Measurements from ENCODE around the gene KLF8. TPM values are rescaled to one million over a fixed set of nuclear protein-coding genes. Genes with fewer than 3 reads are reported as not detected.

The KLF8 gene
- total and polyA plus RNA-seq, 9 of the 15 experiments (the other 6 are each of a cell fraction or from before 2014, with no cell fraction given), result 0.01 to 0.10 (median 0.04) TPM; not detected in 3

- no peak for TF ChIP-seq PHB (CRISPR knock-in tag; IDR thresholded peaks at IDR 0.05)
- no peak for TF ChIP-seq ZNF318 (IDR thresholded peaks at IDR 0.05; ENCODE audit: borderline replicate concordance in 1 of 2, low read depth in 1 of 2)
- no peak for TF ChIP-seq MEIS2 (IDR thresholded peaks at IDR 0.05; ENCODE audit: partially characterized antibody)
- TF ChIP-seq ELK3 (CRISPR knock-in tag; IDR thresholded peaks at IDR 0.05), result no peak
- TF ChIP-seq DNMT1 (IDR thresholded peaks at IDR 0.05), result no peak
- TF ChIP-seq OTX1 (CRISPR knock-in tag; IDR thresholded peaks at IDR 0.05), result no peak
- peak; percentile 62 for TF ChIP-seq ZNF316 (IDR thresholded peaks at IDR 0.05)
- no peak for TF ChIP-seq IRF9 (tag; IDR thresholded peaks at IDR 0.05)
- no peak for TF ChIP-seq HIVEP1 (CRISPR knock-in tag; IDR thresholded peaks at IDR 0.05)
- peak; percentile 57; the same call in 1 of the 2 replicates for TF ChIP-seq MAFK (IDR thresholded peaks at IDR 0.05; ENCODE audit: low read length)
- no peak for TF ChIP-seq GATAD2B (IDR thresholded peaks at IDR 0.05; ENCODE audit: borderline replicate concordance)
- no peak for TF ChIP-seq ZNF277 (CRISPR knock-in tag; IDR thresholded peaks at IDR 0.05; ENCODE audit: borderline replicate concordance)
- TF ChIP-seq CEBPB (tag; IDR thresholded peaks at IDR 0.05), result no peak
- no peak for TF ChIP-seq ZNF23 (CRISPR knock-in tag; IDR thresholded peaks at IDR 0.05)
Observed at GRCh38 chrX:56288608-56289007, 56.5 kb downstream of the KLF8 start (continued).
